ENCODE data around the gene MCIDAS.

DNA sequence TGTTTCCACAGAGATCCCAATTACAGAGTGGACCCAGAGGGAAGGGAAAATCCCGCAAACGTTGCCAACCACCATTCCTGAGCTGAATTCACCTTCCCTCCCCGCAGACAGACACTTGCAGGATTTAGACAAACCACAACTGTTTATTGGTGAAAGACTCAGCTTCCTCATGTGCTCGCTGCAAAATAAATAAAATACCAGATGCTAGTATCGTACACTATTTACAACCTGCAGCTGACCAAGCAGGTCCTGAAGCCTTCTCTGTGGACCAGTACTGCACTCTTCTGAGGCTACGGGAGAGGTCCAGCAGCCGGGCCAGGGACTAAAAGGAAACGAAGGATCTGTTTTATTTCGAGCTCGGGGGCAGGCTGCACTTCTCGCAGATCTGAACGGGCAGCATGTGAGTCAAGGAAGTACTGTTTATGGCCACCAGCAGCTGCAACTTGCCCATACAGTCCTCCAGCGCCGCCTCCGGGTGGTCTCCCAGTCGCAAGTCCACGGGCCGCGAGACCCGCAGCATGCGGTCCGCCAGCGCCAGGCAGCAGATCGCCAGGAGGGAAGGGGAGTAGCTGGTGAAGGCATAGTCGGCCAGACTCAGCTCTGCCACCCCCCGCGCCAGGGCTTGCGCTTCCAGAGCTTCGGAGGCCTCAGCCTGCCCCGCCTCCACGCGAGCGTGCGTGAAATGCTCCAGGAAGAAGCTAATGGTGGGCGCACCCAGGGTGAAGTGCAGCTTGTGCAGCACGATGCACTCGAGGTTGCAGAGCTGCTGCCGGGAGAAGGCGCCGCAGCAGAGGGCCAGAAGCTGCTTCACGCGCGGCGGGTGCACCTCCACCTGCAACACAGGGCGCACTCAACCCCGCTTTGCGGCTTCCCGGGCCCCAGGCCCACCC lies 4.2 kb upstream of the MCIDAS start:
- TF ChIP-seq, protein P1, sequence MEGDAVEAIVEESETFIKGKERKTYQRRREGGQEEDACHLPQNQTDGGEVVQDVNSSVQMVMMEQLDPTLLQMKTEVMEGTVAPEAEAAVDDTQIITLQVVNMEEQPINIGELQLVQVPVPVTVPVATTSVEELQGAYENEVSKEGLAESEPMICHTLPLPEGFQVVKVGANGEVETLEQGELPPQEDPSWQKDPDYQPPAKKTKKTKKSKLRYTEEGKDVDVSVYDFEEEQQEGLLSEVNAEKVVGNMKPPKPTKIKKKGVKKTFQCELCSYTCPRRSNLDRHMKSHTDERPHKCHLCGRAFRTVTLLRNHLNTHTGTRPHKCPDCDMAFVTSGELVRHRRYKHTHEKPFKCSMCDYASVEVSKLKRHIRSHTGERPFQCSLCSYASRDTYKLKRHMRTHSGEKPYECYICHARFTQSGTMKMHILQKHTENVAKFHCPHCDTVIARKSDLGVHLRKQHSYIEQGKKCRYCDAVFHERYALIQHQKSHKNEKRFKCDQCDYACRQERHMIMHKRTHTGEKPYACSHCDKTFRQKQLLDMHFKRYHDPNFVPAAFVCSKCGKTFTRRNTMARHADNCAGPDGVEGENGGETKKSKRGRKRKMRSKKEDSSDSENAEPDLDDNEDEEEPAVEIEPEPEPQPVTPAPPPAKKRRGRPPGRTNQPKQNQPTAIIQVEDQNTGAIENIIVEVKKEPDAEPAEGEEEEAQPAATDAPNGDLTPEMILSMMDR (IDR thresholded peaks at IDR 0.05; ENCODE audit: borderline replicate concordance, extremely low read depth, low read length, poor library complexity, severe bottlenecking), result no peak
- TF ChIP-seq EZH2 (IDR thresholded peaks at IDR 0.05; ENCODE audit: borderline replicate concordance, low read depth, low read length, severe bottlenecking), result no peak

Data from DND-41 (cell line).